ENCODE results near the gene LYST. TPM values are rescaled to one million over a fixed set of nuclear protein-coding genes. Genes with fewer than 3 reads are reported as not detected.
"Not testable (repeated sequence)": the region's sequence is repeated elsewhere in the genome, so short reads cannot be mapped to it uniquely, and the experiment has no call there.

Gene LYST
- polyA plus RNA-seq, 5 donors = 7.0 to 14.2 (median 12.0) TPM

DNA sequence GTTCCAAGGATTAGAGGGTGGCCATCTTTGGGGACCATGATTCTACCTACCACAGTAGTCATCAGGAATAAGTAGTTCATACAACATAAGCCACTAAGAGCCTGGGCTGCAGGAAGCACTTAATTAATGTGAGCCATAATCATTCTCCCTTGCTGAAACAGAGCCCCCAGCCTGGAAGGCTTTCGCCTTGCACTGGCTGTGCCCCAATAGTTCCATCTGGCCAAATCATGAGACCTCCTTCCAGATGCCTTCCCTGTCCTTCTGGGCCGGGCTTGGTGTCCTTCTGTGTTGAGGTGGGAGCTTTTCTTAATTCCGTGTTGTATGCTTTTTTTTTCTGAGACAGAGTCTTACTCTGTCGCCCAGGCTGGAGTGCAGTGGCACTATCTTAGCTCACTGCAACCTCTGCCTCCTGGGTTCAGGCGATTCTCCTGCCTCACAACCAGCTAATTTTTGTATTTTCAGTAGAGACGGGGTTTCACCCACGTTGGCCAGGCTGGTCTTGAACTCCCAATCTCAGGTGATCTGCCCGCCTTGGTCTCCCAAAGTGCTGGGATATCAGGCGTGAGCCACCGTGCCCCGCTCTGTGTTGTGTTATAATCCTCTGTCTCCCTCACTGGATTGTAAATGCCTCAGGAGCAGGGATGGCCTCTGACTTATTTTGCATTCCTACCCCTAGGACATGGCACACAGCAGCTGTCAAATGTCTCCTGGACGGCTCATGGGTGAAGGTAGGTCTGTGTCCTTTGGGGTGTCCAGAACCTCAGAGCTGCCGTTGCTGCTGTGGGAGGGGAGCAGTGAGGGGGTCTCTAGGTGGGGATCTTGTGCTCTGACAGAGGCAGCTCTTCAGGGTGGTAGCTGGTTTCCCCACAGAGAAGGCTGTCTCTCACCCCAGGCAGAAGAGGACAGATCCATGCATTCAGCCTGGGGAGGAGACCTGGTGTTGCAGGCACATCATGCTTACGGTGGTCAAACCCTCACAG, 227.2 kb downstream of the LYST start:
- no peak for DNase-seq

DNA sequence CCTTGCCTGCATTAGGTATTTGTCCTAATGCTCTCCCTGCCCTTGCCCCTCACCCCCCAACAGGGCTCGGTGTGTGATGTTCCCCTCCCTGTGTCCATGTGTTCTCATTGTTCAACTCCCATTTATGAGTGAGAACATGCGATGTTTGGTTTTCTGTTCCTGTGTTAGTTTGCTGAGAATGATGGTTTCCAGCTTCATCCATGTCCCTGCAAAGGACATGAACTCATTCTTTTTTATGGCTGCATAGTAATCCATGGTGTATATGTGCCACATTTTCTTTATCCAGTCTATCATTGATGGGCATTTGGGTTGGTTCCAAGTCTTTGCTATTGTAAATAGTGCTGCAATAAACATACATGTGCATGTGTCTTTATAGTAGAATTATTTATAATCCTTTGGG, 228.1 kb downstream of the LYST start:
- not testable (repeated sequence) for DNase-seq

DNA sequence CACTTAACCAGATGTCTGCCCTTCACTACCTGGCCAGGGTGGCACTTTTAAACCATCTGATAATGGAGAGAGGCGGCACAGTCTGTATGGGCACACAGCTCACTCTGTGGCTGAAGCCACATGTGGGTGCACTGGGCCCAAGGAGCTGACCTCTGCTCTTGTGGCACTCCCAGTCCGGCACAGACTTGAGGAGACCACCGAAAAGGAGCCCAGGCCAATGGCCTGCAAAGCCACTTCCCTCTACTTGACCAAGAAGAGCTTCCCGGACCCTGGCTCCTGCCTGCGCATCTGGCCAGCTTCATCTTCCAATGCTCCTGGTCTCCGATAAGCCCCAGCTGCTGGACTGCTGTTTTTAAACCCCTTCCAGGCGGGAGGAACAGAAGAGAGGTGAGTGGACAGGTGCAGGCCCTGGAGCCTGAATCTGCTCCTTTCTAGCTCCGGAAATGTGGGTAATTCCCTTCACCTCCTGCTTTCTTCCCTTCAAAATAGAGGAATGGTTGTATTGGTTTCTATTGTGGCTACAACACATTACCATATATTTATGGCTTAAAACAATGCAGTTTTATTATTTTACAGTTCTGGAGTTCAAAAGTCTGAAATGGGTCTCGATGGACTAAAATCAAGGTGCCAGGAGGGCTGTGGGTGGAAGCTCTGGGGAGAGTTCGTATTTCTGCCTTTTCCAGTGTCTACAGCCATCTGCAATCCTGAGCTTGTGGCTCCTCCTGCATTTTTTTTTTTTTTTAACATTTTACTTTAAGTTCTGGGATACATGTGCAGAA, 228.8 kb downstream of the LYST start:
- DNase-seq = no peak

DNA sequence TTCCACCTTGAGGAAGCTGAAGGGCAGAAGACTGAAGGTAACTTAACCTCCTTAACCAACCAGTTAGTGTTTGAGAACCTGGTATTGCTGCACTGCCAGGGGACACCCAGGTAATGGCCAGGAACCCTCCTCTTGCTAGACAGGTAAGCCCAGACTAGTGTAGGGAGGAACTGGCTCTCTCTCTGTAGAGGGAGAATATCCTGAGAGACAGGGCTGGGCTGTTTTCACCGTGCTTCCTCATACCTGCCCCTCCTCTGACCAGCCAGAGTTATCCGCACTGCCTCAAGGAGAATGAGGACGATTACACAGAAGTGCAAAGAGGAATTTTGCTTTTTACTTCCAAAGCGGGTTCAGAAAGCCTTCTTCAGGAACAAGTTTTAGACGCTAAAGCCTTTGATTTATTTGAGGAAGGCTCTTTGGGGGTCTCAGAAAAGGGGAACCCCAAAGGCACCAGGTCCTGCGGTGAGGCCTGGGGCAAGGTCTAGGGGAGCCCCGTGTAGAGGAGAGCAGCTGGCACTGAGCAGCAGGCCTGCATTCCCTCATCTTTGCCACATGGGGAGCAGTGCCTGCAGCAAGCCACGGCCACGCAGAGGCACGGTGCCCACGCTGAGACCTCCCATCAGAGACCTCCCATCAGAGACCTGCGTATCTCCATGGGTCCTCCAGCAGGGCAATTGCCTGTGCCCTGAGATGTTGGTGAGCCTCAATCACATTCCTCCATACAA, 230.6 kb downstream of the LYST start:
- DNase-seq = no peak

DNA sequence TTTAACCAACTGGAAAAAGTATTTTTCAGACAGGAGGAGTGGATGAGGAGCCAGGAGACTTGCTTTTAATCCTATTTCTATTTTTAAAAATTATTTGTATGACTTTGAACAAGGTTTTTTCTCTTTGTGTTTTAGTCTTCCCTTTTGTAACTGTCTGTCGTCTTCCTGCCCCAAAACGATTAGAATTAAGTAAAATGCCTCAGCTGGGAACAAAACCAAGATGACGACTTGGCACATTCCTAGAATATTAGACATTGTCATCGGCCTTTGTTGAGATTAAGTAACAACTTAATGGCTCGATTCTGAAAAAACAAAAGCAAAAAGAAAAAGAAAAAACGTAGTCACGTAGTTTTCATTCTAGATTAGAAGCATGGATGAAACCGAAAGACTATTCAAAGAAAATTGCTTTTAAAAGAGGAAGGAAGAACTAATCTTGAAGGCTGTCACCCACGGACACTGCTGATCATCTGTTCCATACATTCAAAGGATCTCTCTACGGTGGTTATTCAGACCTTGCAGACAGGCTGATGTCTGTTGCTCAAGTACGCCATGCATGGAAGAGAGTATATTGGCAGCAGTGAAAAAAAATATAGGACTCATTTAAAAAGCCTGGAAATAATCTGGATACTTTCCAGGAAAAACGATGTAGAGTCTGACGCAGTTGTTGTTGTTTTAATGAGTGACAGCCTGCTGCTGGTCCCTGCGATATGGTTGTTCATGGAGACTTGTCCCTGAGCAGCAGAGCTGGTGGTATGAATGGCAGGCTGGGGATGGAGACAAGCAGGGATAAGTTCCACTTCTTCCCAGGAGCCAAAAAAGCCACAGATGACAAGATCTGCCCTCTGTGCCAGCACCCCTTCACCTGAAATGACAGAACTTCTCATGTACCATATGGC, 234.0 kb downstream of the LYST start:
- peak; percentile 20 to 42 for DNase-seq

DNA sequence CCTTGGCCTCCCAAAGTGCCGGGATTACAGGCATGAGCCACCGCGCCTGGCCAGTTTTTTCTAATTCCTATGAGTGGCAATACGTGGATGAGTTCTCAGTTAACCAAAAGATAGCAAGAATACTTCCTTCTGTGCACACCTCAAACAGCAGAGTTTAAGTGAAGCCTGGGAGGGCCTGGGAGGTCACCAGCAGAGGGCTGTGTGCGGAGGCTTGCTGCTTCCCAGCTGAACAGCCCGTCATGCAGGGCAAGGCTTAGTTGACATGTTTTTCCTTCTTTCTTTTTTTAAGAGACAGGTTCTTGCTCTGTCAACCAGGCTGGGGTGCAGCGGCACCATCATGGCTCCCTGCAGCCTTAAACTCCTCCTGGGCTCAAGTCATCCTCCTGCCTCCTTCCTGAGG, 234.9 kb downstream of the LYST start:
- no peak for DNase-seq

DNA sequence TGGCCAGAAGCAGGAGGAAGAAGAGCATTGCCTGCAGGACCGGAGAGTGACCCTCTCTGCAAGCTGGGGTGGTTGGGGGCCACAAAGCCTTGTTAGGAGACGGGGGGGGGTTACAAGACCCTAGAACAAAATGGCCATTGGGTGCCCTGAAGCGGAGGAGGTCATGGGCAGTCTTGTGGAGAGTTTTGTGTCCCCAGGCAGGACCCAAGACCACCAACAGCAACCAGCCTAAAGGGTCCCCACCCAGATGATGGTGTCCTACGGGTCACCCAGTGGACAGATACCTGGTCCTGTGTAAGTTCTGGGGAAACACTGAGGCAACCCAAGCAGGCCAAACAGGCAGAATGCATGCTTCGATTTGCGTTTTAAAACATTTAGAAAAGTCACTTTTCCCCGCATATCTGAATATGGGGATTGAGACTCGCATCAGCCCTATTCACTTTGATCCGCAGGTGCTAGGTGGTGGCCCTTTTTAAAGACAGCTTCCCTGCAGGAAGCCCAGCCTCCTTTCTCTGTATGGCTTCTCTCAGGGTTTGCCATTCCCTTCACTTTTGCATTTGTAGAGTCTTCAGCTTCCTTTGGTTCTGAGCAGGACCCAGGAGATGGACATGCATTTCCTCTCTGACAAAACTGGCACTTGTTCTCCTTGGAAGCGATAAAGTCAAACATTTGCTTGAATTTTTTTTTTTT, 238.2 kb downstream of the LYST start:
- no peak for DNase-seq

DNA sequence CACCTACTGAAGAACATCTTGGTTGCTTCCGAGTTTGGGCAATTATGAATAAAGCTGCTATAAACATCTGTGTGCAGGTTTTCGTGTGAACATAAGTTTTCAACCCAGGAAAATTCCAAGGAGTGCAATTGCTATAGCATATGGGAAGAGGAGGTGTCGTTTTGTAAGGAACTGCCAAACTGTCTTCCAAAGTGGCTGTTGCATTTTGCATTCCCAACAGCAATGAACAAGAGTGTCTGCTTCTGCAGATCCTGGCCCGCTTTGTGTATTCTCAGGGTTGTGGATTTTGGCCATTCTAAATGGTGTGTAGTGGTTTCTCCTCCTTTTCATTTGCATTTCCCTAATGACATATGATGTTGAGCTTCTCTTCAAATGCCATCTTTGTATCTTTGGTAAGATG, 240.9 kb downstream of the LYST start:
- DNase-seq = no peak

DNA sequence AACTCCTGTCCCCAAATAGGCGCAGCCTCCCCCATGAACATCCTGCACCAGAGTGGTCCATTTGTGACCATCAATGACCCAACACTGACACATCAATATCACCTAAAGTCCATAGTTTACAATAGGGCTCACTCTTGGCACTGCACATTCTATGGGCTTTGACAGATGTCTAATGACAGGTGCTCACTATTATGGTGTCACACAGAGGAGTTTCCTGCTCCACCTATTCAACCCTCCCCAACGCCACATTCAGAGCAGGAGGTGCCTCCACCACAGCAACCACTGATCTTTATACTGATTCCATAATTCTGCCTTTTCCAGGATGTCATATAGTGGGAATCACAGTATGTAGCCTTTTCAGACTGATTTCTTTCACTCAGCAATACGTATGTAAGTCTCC, 241.4 kb downstream of the LYST start:
- no peak for DNase-seq

DNA sequence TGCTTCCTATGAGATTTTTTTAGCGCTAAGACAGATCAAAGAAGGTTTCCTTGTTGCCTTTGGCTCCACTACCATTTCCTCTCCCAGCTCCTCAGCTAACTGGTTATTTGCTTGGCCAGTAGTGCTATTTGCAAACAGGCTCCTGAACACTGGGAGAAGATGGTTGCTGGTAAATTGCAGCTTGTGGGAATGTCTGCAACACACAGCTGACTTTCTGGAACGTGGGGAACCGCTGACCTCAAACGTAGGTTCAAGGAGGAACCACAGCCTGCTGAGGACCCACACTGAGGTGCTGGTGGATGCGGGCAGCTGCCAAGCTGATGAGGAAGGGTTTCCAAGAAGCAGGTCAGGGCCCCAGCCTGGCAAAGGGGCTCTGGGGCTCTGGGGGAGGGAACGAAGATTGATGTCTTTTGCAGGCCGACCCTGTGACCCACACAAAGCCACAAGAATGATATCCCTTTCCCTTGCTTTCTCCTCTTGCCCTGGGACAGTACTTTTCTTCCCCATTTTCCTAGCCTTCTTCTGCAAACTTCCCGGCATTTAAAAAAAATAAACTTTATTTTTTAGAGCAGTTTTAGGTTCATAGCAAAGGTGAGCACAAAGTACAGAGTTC, 241.9 kb downstream of the LYST start:
- DNase-seq = no peak

DNA sequence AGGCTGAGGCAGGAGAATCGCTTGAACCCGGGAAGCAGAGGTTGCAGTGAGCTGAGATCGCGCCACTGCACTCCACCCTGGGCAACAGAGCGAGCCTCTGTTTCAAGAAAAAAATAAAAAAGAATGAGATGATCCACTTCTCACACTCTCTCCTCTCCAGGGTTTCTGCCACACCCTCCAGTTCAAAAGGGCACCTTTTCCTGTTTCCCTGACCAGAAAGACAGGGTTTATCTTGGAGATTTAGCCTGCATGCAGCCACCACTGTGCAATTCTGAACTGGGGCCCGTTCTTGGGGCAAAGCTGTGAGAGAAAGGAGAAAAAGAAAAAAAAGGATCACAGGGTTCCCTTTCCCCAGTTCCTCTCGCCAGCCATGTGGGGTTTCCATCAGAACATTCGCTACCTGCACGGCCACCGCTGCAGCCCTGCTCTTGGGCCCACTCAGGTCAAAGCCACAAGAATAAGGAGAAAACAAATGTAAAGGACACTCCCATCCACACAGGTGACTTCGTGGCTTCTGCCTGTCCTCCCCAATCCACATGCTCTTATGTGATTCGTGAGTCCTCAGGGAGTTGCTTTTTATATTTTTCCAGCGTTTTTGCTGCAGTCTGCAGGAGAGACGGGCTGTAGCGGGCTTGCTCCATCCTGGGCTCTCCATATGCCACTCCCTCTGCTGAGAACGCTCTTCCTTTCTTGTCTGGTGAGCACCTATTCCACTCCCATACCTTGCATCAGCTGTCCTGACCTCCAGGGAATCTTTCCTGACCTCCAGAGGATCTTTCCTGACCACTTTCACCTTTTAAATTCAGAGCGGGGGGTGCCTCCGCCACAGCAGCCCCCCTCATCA, 243.5 kb downstream of the LYST start:
- no peak for DNase-seq

DNA sequence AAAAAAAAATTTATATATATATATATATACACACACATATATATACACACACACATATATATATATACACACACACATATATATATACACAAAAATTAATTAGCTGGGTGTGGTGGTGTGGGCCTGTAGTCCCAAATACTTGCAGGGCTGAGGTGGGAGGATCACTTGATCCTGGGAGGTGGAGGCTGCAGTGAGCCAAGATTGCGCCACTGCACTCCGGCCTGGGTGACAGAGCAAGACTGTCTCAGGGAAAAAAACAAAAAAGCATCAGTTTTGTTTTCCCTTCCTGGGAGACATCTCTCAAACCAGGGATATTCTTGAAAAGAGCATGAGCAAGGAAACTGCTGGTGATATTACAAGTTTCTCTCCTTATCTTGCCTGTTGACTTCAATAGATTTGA, 247.6 kb downstream of the LYST start:
- DNase-seq = not testable (repeated sequence)

DNA sequence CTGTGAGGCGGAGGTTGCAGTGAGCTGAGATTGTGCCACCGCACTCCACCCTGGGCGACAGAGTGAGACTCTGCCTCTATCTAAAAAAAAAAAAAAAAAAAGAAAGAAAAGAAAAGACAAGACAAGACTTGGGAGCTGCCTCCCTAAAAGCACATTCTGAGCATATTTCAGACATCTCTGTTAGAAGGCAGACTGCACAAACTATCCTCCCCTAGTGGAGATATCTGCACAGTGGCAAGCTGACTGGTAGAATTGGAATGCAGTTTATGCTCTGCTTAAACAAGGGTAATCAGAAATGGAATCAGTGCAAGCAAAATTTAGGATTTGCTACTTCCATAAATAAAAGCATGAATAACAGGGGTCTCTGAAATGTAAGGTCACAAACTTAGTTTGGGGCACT, 248.9 kb downstream of the LYST start:
- no peak for DNase-seq

DNA sequence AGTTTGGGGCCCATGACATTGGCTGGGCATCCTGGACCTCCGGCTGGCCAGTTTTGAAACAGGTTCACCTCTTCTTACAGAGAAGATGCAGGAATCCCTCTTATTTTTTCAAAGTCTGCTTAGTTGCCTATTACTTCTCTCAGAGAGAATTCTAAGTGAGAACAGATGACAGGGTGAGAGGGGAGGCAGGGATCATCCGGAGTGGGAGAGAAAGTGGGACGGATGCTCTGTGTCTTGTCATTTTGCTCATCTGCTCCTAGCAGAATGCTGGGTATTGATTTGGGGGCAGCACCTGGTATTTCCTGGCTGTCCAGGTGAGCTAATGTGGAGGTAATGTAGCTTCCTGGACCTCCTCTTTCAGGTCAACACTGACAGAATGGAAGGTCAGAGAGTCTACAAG, 249.6 kb downstream of the LYST start:
- no peak for DNase-seq

DNA sequence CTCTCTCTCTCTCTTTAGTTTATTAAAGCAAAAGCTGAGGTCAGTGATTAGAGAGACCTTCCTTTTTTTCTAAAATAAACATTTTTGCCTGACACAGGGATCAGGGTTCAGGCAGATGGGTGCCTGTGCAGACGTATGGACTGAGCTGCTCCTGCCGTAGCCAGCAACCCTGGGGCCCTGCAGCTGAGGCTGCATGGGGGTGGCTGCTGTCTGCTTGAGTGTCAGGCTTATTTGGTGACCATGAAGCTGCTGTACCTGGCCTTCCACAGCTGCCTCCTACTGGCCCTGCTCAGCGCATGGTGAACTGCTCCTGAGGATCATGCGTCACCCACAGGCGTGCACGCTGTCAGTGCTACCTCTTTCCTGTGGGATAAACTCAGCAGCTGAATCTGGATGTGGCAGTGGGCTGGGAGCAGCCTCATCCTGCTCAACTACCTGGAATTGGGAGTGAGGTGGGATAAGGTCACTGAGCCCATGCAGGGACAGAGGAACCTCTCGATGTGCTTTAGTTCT, 252.2 kb downstream of the LYST start:
- DNase-seq = no peak

DNA sequence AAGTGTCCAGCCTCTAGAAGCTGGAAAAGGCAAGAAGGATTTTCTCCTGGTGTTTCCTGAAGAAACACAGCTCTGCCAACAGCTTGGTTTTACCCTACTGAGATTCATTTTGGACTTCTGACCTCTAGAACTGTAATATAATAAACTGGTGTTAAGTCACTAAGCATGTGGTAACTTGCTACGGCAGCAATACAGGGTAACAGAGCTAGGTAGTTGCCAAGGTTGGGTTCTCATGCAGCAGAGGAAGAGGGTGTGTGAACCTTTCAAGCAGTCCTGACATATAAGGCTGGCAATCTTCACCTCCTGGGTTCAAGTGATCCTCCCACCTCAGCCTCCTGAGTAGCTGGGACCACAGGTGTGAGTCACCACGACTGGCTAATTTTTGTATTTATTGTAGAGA, 253.1 kb downstream of the LYST start:
- no peak for DNase-seq

DNA sequence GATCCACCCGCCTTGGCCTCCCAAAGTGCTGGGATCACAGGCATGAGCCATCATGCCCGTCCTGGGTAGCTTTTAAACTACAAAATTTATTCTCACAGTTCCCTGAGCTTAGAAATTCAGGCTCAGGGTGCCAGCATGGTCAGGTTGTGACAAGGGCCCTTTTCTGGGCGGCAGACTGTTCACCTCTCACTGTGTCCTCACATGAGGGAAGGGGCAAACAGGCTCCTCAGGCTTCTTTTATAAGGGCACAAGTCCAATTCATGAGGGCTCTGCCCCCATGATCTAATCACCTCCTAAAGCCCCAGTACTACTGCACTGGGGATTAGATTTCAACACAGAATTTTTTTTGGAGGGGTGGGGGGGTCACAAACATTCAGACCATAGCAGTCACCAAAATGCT, 253.9 kb downstream of the LYST start:
- no peak for DNase-seq

All from right lung (tissue), 5 donors.